ENCODE data around the gene IFNA13.

The IFNA13 gene

GRCh38 chr9:21331676-21332402, 36.0 kb downstream of the IFNA13 start:
- Histone ChIP-seq H3K27me3 (no peaks in the 10 kb centered on the region), H3K4me1 (peaks cover 54% of the 10 kb centered on the region), H3K9me3 (no peaks in the 10 kb centered on the region), H3K4me3 (peak overlapping the region; percentile 19; the same call in 1 of the 2 replicates), H3K4me2 (peak overlapping the region; percentile 76), H3K36me3 (peaks cover 28% of the 10 kb centered on the region), H4K20me1 (peaks cover 73% of the 10 kb centered on the region), H3K27ac (no peak overlapping the region), H3K9ac (0 out of 2 replicates have a peak overlapping the region, but pooled peaks have one; percentile 36)
- TF ChIP-seq Cebpa-rat (IDR thresholded peaks at IDR 0.05) = no peak

DNA sequence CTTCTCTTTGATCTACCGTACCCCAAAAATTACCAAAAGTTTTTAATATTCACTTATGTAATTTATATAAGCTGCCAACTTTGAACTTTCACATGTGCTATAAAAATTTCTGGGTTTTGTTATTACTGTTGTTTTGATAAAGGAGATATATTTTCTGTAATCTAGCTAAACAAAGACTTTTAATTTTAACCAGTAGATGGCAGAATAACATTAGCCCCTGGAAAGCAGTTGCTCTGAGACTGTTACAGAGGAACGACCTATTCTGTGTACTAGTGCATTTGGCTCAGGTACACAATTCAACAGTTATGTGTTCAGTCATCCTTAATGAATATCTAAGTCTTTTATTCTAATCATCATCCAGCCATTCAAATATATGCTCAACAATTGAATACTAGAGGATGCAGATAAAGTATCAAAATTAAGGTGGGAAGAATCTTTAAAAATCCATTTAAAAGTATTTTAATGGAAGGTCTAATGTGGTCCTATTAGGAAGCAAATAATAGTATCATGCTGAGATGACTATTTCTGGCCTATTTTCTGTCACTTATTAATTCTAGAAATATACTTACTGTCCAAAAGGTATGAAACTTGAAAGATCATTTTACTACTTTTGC, 41.2 kb downstream of the IFNA13 start:
- Histone ChIP-seq H3K27me3 (no peaks in the 10 kb centered on the region), H3K4me2 (no peak overlapping the region), H3K9ac (no peak overlapping the region), H3K9me3 (no peaks in the 10 kb centered on the region), H3K36me3 (peaks cover 51% of the 10 kb centered on the region), H3K27ac (no peak overlapping the region), H3K4me3 (no peak overlapping the region), H4K20me1 (peaks cover 77% of the 10 kb centered on the region), H3K4me1 (peaks cover 19% of the 10 kb centered on the region)
- TF ChIP-seq Cebpa-rat (IDR thresholded peaks at IDR 0.05) = no peak

- Histone ChIP-seq H3K36me3 (peaks cover 48% of the 10 kb centered on the region), H4K20me1 (peaks cover 51% of the 10 kb centered on the region), H3K4me1 (no peaks in the 10 kb centered on the region), H3K27me3 (no peaks in the 10 kb centered on the region), H3K4me2 (no peak overlapping the region), H3K9me3 (no peaks in the 10 kb centered on the region), H3K27ac (no peak overlapping the region), H3K4me3 (no peak overlapping the region), H3K9ac (no peak overlapping the region)
- TF ChIP-seq Cebpa-rat (IDR thresholded peaks at IDR 0.05) = no peak
Measured at GRCh38 chr9:21324047-21324446, 43.8 kb downstream of the IFNA13 start.

DNA sequence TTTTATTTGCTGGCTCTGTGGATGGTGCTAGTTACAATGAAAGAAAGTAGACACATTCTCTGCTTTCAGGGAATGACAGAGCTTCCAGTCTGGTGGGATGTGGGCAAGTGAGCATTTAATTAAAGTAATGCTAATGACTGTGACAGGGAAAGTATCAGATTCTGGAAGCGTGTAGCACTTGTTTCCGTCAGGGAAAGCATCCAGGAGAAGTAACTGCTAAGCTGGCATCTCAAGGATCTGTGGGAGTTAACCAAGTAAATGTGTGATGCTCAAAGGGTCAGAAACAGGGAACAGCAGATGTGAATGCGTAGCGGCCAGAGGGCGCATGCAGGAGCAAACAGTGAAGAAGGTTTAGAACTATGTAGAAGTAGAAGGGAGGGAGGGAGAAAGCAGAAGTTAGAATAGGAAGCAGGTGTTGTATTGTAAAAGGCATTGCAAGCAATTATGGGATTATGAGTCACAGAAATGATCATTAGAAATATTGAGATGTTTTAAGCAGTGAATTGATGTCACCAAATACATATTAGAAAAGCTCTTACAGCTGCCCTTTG, 44.9 kb downstream of the IFNA13 start:
- Histone ChIP-seq H3K4me3 (no peak overlapping the region), H3K36me3 (peaks cover 48% of the 10 kb centered on the region), H3K27ac (no peak overlapping the region), H4K20me1 (peaks cover 41% of the 10 kb centered on the region), H3K9ac (no peak overlapping the region), H3K9me3 (no peaks in the 10 kb centered on the region), H3K27me3 (no peaks in the 10 kb centered on the region), H3K4me2 (no peak overlapping the region), H3K4me1 (no peaks in the 10 kb centered on the region; the same call in 1 of the 2 replicates)
- no peak for TF ChIP-seq Cebpa-rat (IDR thresholded peaks at IDR 0.05)

- no peak for TF ChIP-seq Cebpa-rat (IDR thresholded peaks at IDR 0.05)
- Histone ChIP-seq H3K4me1 (peaks cover 4% of the 10 kb centered on the region; the same call in 1 of the 2 replicates), H4K20me1 (peaks cover 16% of the 10 kb centered on the region), H3K9ac (no peak overlapping the region), H3K4me3 (no peak overlapping the region), H3K4me2 (no peak overlapping the region), H3K9me3 (no peaks in the 10 kb centered on the region), H3K27ac (no peak overlapping the region), H3K27me3 (no peaks in the 10 kb centered on the region), H3K36me3 (peaks cover 41% of the 10 kb centered on the region)
Measured at GRCh38 chr9:21320465-21320864, 47.4 kb downstream of the IFNA13 start.

DNA sequence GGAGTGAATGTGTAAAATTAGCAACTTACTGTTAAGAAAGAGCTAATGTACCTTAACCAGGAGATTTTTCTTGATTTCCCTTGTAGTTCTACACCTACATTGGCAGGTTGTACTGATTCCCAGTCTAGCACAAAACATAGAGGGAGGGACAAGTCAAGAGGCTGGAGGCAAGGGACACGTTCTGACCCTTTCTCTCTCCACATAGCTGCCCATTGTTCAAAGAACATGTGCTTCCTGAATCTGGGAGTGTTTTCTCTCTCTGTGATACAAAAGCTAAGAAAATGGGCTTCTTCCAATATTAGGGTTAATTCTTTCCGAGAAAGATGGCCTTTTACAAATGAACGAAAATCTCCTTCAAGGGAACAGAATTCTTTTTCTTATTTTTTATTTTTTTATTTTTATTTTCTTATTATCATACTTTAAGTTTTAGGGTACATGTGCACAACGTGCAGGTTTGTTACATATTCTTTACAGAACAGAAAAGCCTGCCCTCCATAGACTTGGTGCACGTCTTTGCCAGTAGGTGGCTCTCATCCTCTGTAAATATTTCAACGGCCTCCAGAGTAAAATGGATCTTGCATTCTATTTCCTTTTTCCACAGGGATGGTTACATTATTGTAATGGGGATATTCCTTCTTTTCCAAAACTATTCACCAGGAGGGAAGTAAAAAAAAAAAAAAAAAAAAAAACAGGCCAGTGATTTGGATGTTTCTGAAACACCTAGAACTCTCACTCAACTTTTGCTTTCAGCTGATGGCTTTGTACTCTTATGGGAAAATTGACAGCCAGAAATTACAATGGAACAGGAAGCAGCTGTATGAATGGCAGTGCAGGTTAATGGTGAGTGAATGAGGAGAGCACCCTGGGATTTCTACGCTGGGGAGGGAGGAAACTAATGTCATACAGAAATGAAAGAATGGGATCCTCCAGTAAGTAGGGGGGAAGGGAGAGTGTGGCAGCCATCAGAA, 49.6 kb downstream of the IFNA13 start:
- Histone ChIP-seq H3K9me3 (no peaks in the 10 kb centered on the region), H3K27me3 (no peaks in the 10 kb centered on the region), H3K27ac (no peak overlapping the region), H3K4me1 (peaks cover 4% of the 10 kb centered on the region; the same call in 1 of the 2 replicates), H3K4me3 (no peak overlapping the region), H3K36me3 (peaks cover 21% of the 10 kb centered on the region), H3K9ac (no peak overlapping the region), H3K4me2 (no peak overlapping the region), H4K20me1 (no peaks in the 10 kb centered on the region)
- TF ChIP-seq Cebpa-rat (IDR thresholded peaks at IDR 0.05) = no peak
